ENCODE results near the gene MS4A13.
A peak's percentile ranks its signal among the peaks of the same experiment; 100 is the strongest.

DNA sequence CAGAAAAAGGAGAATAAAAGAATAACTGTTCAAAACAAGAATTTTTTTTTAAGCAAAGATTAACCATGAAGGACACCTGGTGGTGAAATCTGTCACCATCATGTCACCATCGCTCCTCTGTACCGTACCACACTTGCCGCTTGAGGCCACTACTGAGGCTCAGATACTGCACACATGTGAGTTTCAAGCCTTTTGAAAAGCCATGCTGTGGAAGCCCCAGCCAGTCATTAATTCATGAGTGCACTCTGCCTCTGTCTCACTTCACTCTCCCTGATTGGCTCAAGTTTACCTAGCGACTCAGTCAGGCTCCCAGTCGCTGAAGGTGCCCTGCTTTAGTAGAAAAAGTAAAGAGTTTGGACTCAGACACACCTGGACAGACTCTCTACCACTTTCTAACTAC is 29.2 kb upstream of the MS4A13 start:
- TF ChIP-seq EZH2 (IDR thresholded peaks at IDR 0.05; ENCODE audit: borderline replicate concordance, low read length): no peak
- TF ChIP-seq CTCF (IDR thresholded peaks at IDR 0.05; ENCODE audit: low read length): peak; percentile 99
